Caco-2 (cell line): ENCODE measurements around the gene ASB16. TPM values are rescaled to one million over a fixed set of nuclear protein-coding genes. Genes with fewer than 3 reads are reported as not detected.
A peak's percentile ranks its signal among the peaks of the same experiment; 100 is the strongest.

Experiments
- BruUV-seq: library from RNA; stranded (reverse); fragments of 400-500 nt; replicated peaks from 2 replicates; lab custom pipeline; 2021; lab: Mats Ljungman, UMichigan
- CTCF ChIA-PET: fragments of 300-600 bp; sonication (Branson Sonifier 250); formaldehyde crosslinking; loops from one replicate; lab custom pipeline; 2022; ENCODE audit warnings: antibody characterized with exemption; lab: Charles Lee
- POLR2A ChIA-PET: fragments of 300-600 bp; sonication (Branson Sonifier 250); formaldehyde crosslinking; loops from one replicate; lab custom pipeline; 2022; ENCODE audit warnings: antibody characterized with exemption; lab: Charles Lee
- DNase-seq, 2 experiments: peaks; one replicate each; pipeline versions ENCODE4 v3.0.0 to v3.0.0-alpha.2; 2020 to 2022
- H3K27me3 ChIP-seq: replicated peaks from 2 replicates; pipeline ENCODE4 v1.6.0; 2011; ENCODE audit warnings: low read length; ENCODE audit not compliant: control insufficient read depth, insufficient read depth
- H3K36me3 ChIP-seq: 2 replicates; pipeline ENCODE4 v1.5.1; 2011; ENCODE audit warnings: low read length; ENCODE audit not compliant: control insufficient read depth, insufficient read depth
- H3K4me1 ChIP-seq: fragments of 250-450 bp; sonication (Bioruptor Pico); 2 replicates; pipeline ENCODE4 v1.5.1; 2020; ENCODE audit warnings: mild to moderate bottlenecking
- H3K4me3 ChIP-seq: 2 replicates; pipeline ENCODE4 v1.5.1; 2011; ENCODE audit warnings: low read depth, mild to moderate bottlenecking, control low read depth, low read length
- H3K9me3 ChIP-seq: fragments of 250-450 bp; sonication (Bioruptor Pico); 2 replicates; pipeline ENCODE4 v1.5.1; 2020; ENCODE audit warnings: mild to moderate bottlenecking, moderate library complexity
- H3K27ac Mint-ChIP-seq: one replicate; pipeline ENCODE4 v1.8.0; 2022; ENCODE audit warnings: mixed read lengths; ENCODE audit not compliant: unreplicated experiment
- H3K27me3 Mint-ChIP-seq: one replicate; pipeline ENCODE4 v1.8.0; 2022; ENCODE audit warnings: mixed read lengths; ENCODE audit not compliant: insufficient read depth, unreplicated experiment
- H3K36me3 Mint-ChIP-seq: one replicate; pipeline ENCODE4 v1.8.0; 2022; ENCODE audit warnings: mild to moderate bottlenecking, mixed read lengths; ENCODE audit not compliant: insufficient read depth, unreplicated experiment
- H3K4me1 Mint-ChIP-seq: one replicate; pipeline ENCODE4 v1.8.0; 2022; ENCODE audit warnings: low read depth, mixed read lengths; ENCODE audit not compliant: unreplicated experiment
- H3K4me3 Mint-ChIP-seq: one replicate; pipeline ENCODE4 v1.8.0; 2022; ENCODE audit warnings: mild to moderate bottlenecking, moderate library complexity, mixed read lengths; ENCODE audit not compliant: unreplicated experiment
- H3K9me3 Mint-ChIP-seq: one replicate; pipeline ENCODE4 v1.8.0; 2022; ENCODE audit warnings: mixed read lengths; ENCODE audit not compliant: unreplicated experiment
- CTCF ChIP-seq, 2 experiments: fragments of 200-600 bp in 1 of 2; IDR thresholded peaks; 1 replicate in 1 of 2; 2 replicates in 1 of 2; pipeline versions ENCODE4 v1.5.1 to v1.8.0; 2011 to 2022; ENCODE audit warnings: antibody characterized with exemption in 1 of 2, control low read depth in 1 of 2, inconsistent platforms in 1 of 2, low read depth in 1 of 2, low read length in 1 of 2, mild to moderate bottlenecking in 1 of 2, moderate library complexity in 1 of 2; ENCODE audit not compliant: insufficient read depth in 1 of 2, severe bottlenecking in 1 of 2, unreplicated experiment in 1 of 2
- intact Hi-C: fragments of 100-400 bp; cut with micrococcal nuclease; formaldehyde crosslinking; loops from one replicate; pipeline ENCODE4 v1.10.0; 2022; ENCODE audit not compliant: unreplicated experiment
- total RNA-seq: library from RNA; stranded (reverse); gene quantifications from 2 replicates; pipeline ENCODE4 v1.2.3, GENCODE V29; 2022

The ASB16 gene
- total RNA-seq, 1 experiment from 2014 or later, result not detected

- CTCF ChIA-PET, result no interaction called here
- H3K4me1 Mint-ChIP-seq, result peaks cover 18% of the 10 kb centered on the region
Observed at GRCh38 chr17:44188576-44189403, 18.3 kb downstream of the ASB16 start.

GRCh38 chr17:44190481-44190880, 20.0 kb downstream of the ASB16 start:
- Histone ChIP-seq H3K4me1 (peaks cover 26% of the 10 kb centered on the region), H3K27me3 (no peaks in the 10 kb centered on the region), H3K9me3 (no peaks in the 10 kb centered on the region), H3K36me3 (peaks cover 3% of the 10 kb centered on the region), H3K4me3 (no peak overlapping the region)
- CTCF ChIA-PET, result interaction anchor here (0.6 kb wide), 1 partner anchor 9 kb away, joined by 3 read pairs; the partner anchor contains the start of gene ATXN7L3
- intact Hi-C loops, result no loop called here
- Mint-ChIP-seq H3K4me1 (peaks cover 13% of the 10 kb centered on the region), H3K9me3 (no peaks in the 10 kb centered on the region), H3K27me3 (no peaks in the 10 kb centered on the region), H3K4me3 (no peak overlapping the region), H3K36me3 (peaks cover 78% of the 10 kb centered on the region), H3K27ac (no peak overlapping the region)
- POLR2A ChIA-PET, result no interaction called here
- no peak for DNase-seq
- TF ChIP-seq CTCF (IDR thresholded peaks at IDR 0.05; ENCODE audit: insufficient read depth in 1 of 2, low read depth in 1 of 2, low read length in 1 of 2, severe bottlenecking in 1 of 2, unreplicated experiment in 1 of 2), result no peak
- no TSS peak for BruUV-seq

More at GRCh38 chr17:44188576-44189403, 18.3 kb downstream of the ASB16 start:
- H3K9me3 ChIP-seq, result no peaks in the 10 kb centered on the region
- H3K4me3 ChIP-seq, result no peak overlapping the region
- BruUV-seq, result no TSS peak
- Mint-ChIP-seq H3K27ac (no peak overlapping the region), H3K36me3 (peaks cover 77% of the 10 kb centered on the region), H3K27me3 (no peaks in the 10 kb centered on the region), H3K4me3 (no peak overlapping the region), H3K9me3 (no peaks in the 10 kb centered on the region)
- no peaks in the 10 kb centered on the region for H3K27me3 ChIP-seq
- POLR2A ChIA-PET, result interaction anchor here (0.5 kb wide), 1 partner anchor 11 kb away, joined by 4 read pairs; the partner anchor contains the start of gene ATXN7L3
- intact Hi-C loops, result no loop called here
- peaks cover 29% of the 10 kb centered on the region for H3K4me1 ChIP-seq
- DNase-seq, result no peak
- H3K36me3 ChIP-seq, result 0 out of 2 replicates have a peak, but pooled peaks cover 3% of the 10 kb centered on the region
- TF ChIP-seq CTCF (IDR thresholded peaks at IDR 0.05; ENCODE audit: insufficient read depth in 1 of 2, low read depth in 1 of 2, low read length in 1 of 2, severe bottlenecking in 1 of 2, unreplicated experiment in 1 of 2), result no peak

DNA sequence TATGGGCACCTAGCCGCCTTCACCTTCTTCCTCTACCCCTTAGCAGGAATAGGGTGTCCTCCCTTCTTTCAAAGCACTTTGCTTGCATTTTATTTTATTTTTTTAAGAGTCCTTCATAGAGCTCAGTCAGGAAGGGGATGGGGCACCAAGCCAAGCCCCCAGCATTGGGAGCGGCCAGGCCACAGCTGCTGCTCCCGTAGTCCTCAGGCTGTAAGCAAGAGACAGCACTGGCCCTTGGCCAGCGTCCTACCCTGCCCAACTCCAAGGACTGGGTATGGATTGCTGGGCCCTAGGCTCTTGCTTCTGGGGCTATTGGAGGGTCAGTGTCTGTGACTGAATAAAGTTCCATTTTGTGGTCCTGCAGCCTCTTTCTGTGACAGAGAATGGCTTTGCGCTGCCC, 20.9 kb downstream of the ASB16 start:
- ChIA-PET CTCF (interaction anchor here (1.2 kb wide), 1 partner anchor 27 kb away, joined by 3 read pairs; no protein-coding TSS in a partner anchor), POLR2A (interaction anchor here (0.6 kb wide), 1 partner anchor 8 kb away, joined by 7 read pairs; the partner anchor contains the start of gene ATXN7L3)
- H3K9me3 Mint-ChIP-seq, result no peaks in the 10 kb centered on the region
- TF ChIP-seq CTCF (IDR thresholded peaks at IDR 0.05; ENCODE audit: insufficient read depth in 1 of 2, low read depth in 1 of 2, low read length in 1 of 2, severe bottlenecking in 1 of 2, unreplicated experiment in 1 of 2), result no peak
- Histone ChIP-seq H3K4me1 (peaks cover 24% of the 10 kb centered on the region), H3K27me3 (no peaks in the 10 kb centered on the region), H3K4me3 (no peak overlapping the region), H3K36me3 (peaks cover 3% of the 10 kb centered on the region), H3K9me3 (no peaks in the 10 kb centered on the region)
- no peak for DNase-seq
- H3K27ac Mint-ChIP-seq, result peak overlapping the region; percentile 85
- no peaks in the 10 kb centered on the region for H3K27me3 Mint-ChIP-seq
- H3K4me3 Mint-ChIP-seq, result no peak overlapping the region
- BruUV-seq, result no TSS peak
- H3K4me1 Mint-ChIP-seq, result peaks cover 13% of the 10 kb centered on the region
- H3K36me3 Mint-ChIP-seq, result peaks cover 82% of the 10 kb centered on the region
- intact Hi-C loops, result no loop called here
